K562 (cell line): ENCODE results near the gene RHOBTB3. TPM values are rescaled to one million over a fixed set of nuclear protein-coding genes. Genes with fewer than 3 reads are reported as not detected.
A peak's percentile ranks its signal among the peaks of the same experiment; 100 is the strongest.

ENCODE experiments used
- BACH1 ChIP-seq: fragments of 200-800 bp; sonication (Bioruptor generic); IDR thresholded peaks from 2 replicates; pipeline ENCODE4 v1.6.1; 2016; ENCODE audit warnings: missing genetic modification characterization, missing compliant biosample characterization
- CHD2 ChIP-seq: IDR thresholded peaks from 2 replicates; pipeline ENCODE4 v1.6.1; 2011; ENCODE audit warnings: low read depth, low read length
- CHD4 ChIP-seq: fragments of 200-600 bp; sonication (generic); IDR thresholded peaks from 3 replicates; pipeline ENCODE4 v1.6.1; 2012; ENCODE audit warnings: low read depth, mild to moderate bottlenecking, mixed read lengths, low read length, inconsistent platforms; ENCODE audit not compliant: insufficient read depth, insufficient replicate concordance, poor library complexity, severe bottlenecking
- E2F5 ChIP-seq: sonication (generic); formaldehyde crosslinking; IDR thresholded peaks from 2 replicates; pipeline ENCODE4 v1.8.0; 2022; ENCODE audit warnings: mild to moderate bottlenecking, missing genetic modification reagents
- KAT8 ChIP-seq: fragments of 450-650 bp; IDR thresholded peaks from 2 replicates; pipeline ENCODE4 v1.6.1; 2016; ENCODE audit warnings: low read depth, mild to moderate bottlenecking
- MCM2 ChIP-seq: fragments of 450-650 bp; IDR thresholded peaks from 2 replicates; pipeline ENCODE4 v1.6.1; 2017; ENCODE audit warnings: low read depth, mild to moderate bottlenecking
- MNT ChIP-seq, 2 experiments: fragments of 450-650 bp; conservative IDR thresholded peaks; 2 replicates each; pipeline ENCODE4 v1.6.1; 2017; ENCODE audit warnings: mild to moderate bottlenecking in 2 of 2, moderate library complexity in 2 of 2
- PTBP1 ChIP-seq: fragments of 200-400 bp; formaldehyde crosslinking; IDR thresholded peaks from 2 replicates; pipeline ENCODE4 v1.6.1; 2017; ENCODE audit warnings: low read depth, low read length
- RHOXF2B ChIP-seq: fragments of 250-450 bp; sonication (Bioruptor Pico); conservative IDR thresholded peaks from 2 replicates; pipeline ENCODE4 v1.5.1; 2021
- SMAD1 ChIP-seq: fragments of 150-350 bp; IDR thresholded peaks from 2 replicates; pipeline ENCODE4 v1.6.1; 2014; ENCODE audit warnings: low read length, low read depth; ENCODE audit not compliant: partially characterized antibody
- TEAD4 ChIP-seq, 2 experiments: sonication (generic) in 1 of 2; formaldehyde crosslinking in 1 of 2; IDR thresholded peaks; 2 replicates each; pipeline versions ENCODE4 v1.6.1 to v1.8.0; 2012 to 2022; ENCODE audit warnings: borderline replicate concordance in 1 of 2, inconsistent platforms in 1 of 2, low read length in 1 of 2, mild to moderate bottlenecking in 1 of 2, missing genetic modification reagents in 1 of 2
- ZHX1 ChIP-seq: fragments of 150-350 bp; conservative IDR thresholded peaks from 2 replicates; pipeline ENCODE4 v1.6.1; 2014; ENCODE audit warnings: low read length
- ZKSCAN1 ChIP-seq: fragments of 150-350 bp; IDR thresholded peaks from 2 replicates; pipeline ENCODE4 v1.6.1; 2016; ENCODE audit warnings: low read depth, low read length
- ZNF146 ChIP-seq: IDR thresholded peaks from one replicate; pipeline ENCODE4 v1.6.1; 2018; ENCODE audit warnings: missing compliant biosample characterization; ENCODE audit not compliant: unreplicated experiment
- ZNF274 ChIP-seq: IDR thresholded peaks from 2 replicates; pipeline ENCODE4 v1.6.1; 2011; ENCODE audit warnings: low read depth, mild to moderate bottlenecking, low read length, moderate library complexity, borderline replicate concordance
- ZNF384 ChIP-seq: IDR thresholded peaks from 2 replicates; pipeline ENCODE4 v1.6.1; 2012; ENCODE audit warnings: low read depth, low read length, improper control_type of control experiment
- ZNF717 ChIP-seq: fragments of 250-450 bp; sonication (Bioruptor Pico); IDR thresholded peaks from 2 replicates; pipeline ENCODE4 v1.5.0; 2021
- ZNF764 ChIP-seq: fragments of 250-450 bp; sonication (Bioruptor Pico); IDR thresholded peaks from 2 replicates; pipeline ENCODE4 v1.4.0; 2020; ENCODE audit warnings: low read depth, mild to moderate bottlenecking, moderate library complexity
- ZNF77 ChIP-seq: fragments of 250-450 bp; sonication (Bioruptor Pico); IDR thresholded peaks from 2 replicates; pipeline ENCODE4 v1.5.0; 2020
- polyA plus RNA-seq, 8 experiments: library from polyadenylated mRNA; depleted of rRNA in 4 of 8; stranded (reverse) in 5 of 8; unstranded in 3 of 8; fragments of >200 nt; fragmentation: Nextera tagmentation in 2 of 8; fragmentation: Illumina TruSeq in 1 of 8; extraction: Ambion mirVana in 2 of 8; extraction: Trizol in 1 of 8; gene quantifications; 2 replicates each; pipeline versions ENCODE4 v1.2.1 to v1.2.3, GENCODE V29; 2011 to 2014; ENCODE audit warnings: inconsistent platforms in 1 of 8, missing spikeins in 1 of 8
- total RNA-seq, 7 experiments: library from RNA; depleted of rRNA in 6 of 7; stranded (reverse); fragments of >200 nt in 6 of 7; fragmentation: Illumina TruSeq in 2 of 7; extraction: Trizol in 2 of 7; gene quantifications; 2 replicates each; pipeline versions ENCODE4 v1.2.1 to v1.2.3, GENCODE V29; 2011 to 2021; ENCODE audit warnings: low replicate concordance in 1 of 7
- TF ChIP-seq, protein P1 (sequence below): fragments of 250-450 bp; sonication (Bioruptor Pico); IDR thresholded peaks from 2 replicates; pipeline ENCODE4 v1.5.1; 2021; ENCODE audit warnings: mild to moderate bottlenecking
- TF ChIP-seq, protein P2 (sequence below): conservative IDR thresholded peaks from 2 replicates; pipeline ENCODE4 v1.6.1; 2011; ENCODE audit warnings: low read depth, mild to moderate bottlenecking, low read length; ENCODE audit not compliant: control insufficient read depth

RHOBTB3 gene
- total and polyA plus RNA-seq, 9 of the 15 experiments (the other 6 are each of a cell fraction or from before 2014, with no cell fraction given), result 39.7 to 143 (median 115) TPM

- TF ChIP-seq, protein P1, sequence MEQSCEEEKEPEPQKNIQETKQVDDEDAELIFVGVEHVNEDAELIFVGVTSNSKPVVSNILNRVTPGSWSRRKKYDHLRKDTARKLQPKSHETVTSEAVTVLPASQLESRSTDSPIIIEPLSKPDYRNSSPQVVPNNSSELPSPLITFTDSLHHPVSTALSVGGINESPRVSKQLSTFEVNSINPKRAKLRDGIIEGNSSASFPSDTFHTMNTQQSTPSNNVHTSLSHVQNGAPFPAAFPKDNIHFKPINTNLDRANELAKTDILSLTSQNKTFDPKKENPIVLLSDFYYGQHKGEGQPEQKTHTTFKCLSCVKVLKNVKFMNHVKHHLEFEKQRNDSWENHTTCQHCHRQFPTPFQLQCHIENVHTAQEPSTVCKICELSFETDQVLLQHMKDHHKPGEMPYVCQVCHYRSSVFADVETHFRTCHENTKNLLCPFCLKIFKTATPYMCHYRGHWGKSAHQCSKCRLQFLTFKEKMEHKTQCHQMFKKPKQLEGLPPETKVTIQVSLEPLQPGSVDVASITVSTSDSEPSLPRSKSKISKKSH (CRISPR knock-in tag), result no peak
- TF ChIP-seq MCM2 (no peak), ZNF77 (CRISPR knock-in tag) (no peak), PTBP1 (no peak), ZNF146 (no peak), RHOXF2B (CRISPR knock-in tag) (no peak), ZKSCAN1 (no peak), ZNF717 (no peak), MNT (conservative IDR thresholded peaks at IDR 0.05) (peak in 1 of 2 experiments; percentile 71; a peak in 3 of 4 replicates), CHD4 (no peak), CHD2 (no peak), KAT8 (no peak), BACH1 (no peak), TEAD4 (IDR thresholded peaks at IDR 0.05; ENCODE audit: low read length) (peak; percentile 40; the same call in 1 of the 2 replicates), TEAD4 (CRISPR knock-in tag; IDR thresholded peaks at IDR 0.05; ENCODE audit: borderline replicate concordance) (no peak), ZNF384 (no peak), ZHX1 (no peak), ZNF764 (CRISPR knock-in tag) (no peak), ZNF274 (no peak), SMAD1 (no peak), E2F5 (no peak)
- TF ChIP-seq, protein P2, sequence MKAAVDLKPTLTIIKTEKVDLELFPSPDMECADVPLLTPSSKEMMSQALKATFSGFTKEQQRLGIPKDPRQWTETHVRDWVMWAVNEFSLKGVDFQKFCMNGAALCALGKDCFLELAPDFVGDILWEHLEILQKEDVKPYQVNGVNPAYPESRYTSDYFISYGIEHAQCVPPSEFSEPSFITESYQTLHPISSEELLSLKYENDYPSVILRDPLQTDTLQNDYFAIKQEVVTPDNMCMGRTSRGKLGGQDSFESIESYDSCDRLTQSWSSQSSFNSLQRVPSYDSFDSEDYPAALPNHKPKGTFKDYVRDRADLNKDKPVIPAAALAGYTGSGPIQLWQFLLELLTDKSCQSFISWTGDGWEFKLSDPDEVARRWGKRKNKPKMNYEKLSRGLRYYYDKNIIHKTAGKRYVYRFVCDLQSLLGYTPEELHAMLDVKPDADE, result no peak
These were observed 21.0 kb upstream of the RHOBTB3 start (continued) for GRCh38 chr5:95709967-95710650.
